GM19351 (cell line): Measurements from ENCODE around the gene CRK.
"Not testable (repeated sequence)": the region's sequence is repeated elsewhere in the genome, so short reads cannot be mapped to it uniquely, and the experiment has no call there.

Experiments
- ATAC-seq: cut with Tn5 transposase; IDR thresholded peaks from one replicate; pipeline ENCODE4 v1.9.1; 2021; ENCODE audit warnings: mild to moderate bottlenecking, moderate library complexity; ENCODE audit not compliant: unreplicated experiment

The CRK gene

GRCh38 chr17:1431631-1432104, 24.4 kb downstream of the CRK start:
- peak; percentile 40 for ATAC-seq

GRCh38 chr17:1423456-1424135, 32.4 kb downstream of the CRK start:
- ATAC-seq = no peak

DNA sequence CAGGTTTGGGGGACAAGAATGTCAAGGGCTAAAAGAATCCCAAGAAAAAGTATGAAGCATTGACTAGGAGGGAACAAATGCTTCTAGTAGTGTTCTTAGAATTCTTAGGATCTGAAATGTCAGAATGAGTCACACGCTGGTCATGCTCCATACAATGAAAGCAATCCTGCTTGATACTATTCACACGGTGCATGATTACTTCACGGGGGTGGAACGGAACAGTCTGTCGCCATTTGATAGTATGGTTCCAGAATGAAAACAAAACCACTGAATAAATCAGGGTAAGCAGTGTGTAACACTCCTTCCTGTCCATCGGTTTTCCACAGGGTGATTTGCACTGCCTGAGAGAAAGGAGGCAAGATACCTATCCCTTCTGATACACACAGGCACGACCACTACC, 33.1 kb downstream of the CRK start:
- no peak for ATAC-seq

DNA sequence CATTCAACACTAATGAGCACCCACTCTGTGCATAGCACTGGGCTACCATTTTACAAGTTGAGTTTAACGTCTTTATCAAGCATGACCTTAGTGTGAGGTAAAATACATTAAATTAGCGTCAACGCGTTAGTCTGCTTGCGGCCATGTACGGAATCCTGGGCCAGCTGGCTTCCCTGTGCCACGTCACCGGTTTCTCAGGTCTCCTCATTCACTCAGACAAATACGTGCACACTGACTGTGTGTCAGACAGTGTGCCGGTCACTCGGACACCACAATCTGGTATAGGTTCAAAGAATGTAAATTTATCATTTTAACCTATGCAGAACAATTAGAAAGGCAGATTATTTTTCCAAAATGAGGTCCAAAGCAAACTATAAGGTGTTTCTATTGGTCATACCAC, 34.6 kb downstream of the CRK start:
- no peak for ATAC-seq

DNA sequence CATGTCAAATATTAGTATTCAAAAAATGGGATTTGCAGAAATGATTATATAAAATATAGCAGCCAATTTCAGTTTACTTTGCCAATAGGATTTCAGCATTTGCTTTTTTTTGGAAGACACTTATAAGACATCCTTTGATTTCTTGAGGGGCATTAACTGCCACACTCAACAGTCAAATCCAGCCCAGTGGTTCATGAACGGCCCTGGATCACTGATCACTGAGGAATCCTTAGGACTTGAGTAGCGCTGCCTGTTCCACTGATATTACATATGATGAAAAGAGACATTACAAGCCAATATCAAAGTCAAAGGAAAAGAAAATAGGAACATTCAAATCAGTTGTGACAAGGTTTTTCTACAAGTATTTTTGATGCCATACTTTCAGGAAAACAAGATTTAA, 35.1 kb downstream of the CRK start:
- no peak for ATAC-seq

DNA sequence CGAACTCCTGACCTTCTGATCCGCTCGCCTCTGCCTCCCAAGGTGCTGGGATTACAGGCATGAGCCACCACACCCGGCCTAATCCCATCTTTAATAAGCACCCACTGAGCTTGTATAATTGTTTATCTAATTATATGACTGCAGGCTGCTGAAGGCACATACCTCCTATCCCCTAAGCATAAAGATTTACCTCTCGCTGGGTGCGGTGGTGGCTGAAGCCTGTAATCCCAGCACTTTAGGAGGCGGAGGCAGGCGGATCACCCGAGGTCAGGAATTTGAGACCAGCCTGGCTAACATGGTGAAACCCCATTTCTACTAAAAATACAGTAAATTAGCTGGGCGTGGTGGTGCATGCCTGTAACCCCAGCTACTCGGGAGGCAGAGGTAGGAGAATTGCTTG, 35.9 kb downstream of the CRK start:
- no peak for ATAC-seq

DNA sequence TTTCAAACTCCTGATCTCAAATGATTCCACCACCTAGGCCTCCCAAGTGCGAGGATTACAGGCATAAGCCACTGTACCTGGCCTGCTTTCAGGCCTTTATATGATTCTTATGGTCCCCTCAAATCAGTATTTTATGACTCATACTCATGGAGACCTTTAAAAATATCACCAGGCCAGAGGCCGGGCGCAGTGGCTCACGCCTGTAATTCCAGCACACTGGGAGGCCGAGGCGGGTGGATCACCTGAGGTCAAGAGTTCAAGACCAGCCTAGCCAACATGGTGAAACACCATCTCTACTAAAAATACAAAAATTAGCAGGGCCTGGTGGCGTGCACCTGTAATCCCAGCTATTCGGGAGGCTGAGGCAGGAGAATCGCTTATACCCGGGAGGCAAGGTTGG, 37.6 kb downstream of the CRK start:
- not testable (repeated sequence) for ATAC-seq

DNA sequence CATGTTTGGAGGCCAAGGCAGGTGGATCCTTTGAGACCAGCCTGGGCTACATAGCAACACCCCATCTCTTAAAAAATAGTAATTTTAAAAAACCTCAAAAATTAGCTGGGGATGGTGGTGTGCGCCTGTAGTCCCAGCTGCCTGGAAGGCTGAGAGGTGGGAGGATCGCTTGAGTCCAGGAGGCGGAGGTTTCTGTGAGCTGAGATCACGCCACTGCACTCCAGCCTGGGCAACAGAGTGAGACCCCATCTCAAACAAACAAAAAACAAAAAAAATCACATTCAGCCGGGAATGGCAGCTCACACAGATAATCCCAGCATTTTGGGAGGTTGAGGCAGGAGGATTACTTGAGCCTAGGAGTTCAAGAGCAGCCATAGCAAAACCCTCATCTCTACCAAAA, 39.6 kb downstream of the CRK start:
- ATAC-seq = no peak

DNA sequence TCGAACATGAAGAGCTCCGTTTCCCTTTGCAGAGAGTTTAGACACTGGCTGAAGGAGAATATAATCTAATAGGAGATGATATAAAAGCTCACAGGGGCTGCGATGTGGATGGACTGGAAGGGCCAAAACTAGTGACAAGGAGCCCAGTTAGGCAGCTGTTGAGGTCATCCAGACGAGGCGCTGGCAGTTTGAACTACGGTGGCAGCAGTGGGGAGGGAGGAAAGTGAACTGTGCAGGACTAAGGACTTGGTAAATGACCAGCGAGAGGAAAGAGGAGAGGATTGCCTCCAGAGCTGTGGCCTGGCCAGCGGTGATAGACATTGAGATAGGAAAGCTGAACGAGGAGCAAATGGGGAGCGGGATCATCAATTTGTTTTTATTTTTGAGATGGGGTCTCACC, 41.4 kb downstream of the CRK start:
- ATAC-seq = no peak

DNA sequence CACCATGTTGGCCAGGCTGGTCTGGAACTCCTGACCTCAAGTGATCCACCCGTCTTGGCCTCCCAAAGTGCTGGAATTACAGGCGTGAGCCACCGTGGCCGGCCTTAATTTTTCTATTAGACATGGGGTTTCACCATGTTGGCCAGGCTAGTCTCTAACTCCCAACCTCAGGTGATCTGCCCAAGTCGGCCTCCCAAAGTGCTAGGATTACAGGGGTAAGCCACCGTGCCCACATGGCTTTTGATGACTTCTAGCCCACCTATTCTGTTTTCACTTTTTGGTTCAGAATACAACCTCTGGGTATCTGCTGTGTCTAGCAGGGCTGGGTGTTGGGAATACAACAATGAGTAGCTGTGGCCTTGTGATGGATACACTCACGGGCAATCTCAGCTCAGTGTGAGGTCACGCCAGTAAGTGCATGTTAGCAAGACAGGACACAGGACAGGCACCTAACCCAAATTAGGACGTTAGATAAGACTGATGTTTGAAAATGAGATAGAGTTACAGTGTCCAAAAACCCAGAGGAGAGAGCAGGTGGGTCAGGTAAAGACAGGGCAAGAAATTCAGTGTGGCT, 41.9 kb downstream of the CRK start:
- no peak for ATAC-seq

GRCh38 chr17:1413281-1413791, 42.7 kb downstream of the CRK start:
- no peak for ATAC-seq

- no peak for ATAC-seq
Measured at GRCh38 chr17:1412185-1413110, 43.6 kb downstream of the CRK start.

DNA sequence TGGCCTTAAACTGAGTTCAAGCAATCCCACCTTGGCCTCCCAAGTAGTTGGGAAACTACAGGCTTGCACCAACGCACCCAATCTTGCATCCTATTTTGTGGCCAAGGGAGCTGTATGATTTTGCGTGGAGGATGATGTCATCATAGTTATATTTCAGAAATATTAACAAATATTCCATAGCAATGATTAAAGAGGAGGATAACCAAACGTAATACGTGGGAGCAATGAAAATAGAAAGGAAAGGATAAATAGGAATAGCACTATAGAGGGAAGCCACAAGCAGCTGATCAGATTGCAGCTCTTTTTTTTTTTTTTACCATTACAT, 53.8 kb downstream of the CRK start:
- no peak for ATAC-seq

DNA sequence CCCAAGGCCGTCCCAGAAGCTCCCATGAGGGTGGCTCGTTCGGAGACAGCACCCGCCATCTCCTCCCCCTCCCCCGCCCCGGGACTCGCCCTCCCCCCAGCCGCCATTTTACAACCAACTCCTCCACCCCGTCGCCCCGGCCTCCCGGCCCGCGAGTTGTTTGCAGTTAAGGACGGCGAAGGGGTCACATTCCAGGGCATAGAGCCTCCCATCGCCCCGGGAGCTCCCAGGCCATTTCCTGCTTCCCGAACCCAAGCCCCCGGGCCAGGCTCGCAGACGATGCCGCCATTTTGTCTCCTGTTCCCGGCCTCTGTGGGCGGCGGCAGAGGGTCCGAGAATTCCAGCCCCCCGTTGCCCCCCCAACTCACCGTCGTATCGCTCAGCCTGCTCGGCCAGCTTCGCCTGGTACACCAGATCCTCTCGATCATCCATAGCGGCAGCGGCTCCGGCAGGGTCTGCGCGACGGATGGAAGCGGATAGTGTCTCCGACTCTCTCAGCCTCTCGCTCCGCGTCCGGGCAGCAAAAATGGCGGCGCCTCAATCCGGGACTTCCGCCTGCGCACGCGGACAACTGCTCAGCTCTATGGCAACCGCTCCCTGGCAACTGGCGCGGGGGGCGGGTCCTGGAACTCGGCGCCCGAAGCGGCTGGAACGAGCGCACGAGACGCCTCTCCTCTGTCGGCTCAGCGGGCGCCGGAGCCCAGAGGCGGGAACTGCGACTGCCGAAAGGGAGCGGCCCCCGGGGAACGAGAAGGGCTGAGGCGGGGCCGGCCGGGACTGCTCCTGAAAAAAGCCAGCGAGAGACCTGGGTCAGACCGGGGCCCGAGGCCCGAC, 56.1 kb downstream of the CRK start, which contains the start of gene YWHAE:
Gene YWHAE (minus strand): TSS at position 544 of the 834 bp plus-strand sequence. CDS start 112 bp downstream, at position 432.
- peak; percentile 90 for ATAC-seq

DNA sequence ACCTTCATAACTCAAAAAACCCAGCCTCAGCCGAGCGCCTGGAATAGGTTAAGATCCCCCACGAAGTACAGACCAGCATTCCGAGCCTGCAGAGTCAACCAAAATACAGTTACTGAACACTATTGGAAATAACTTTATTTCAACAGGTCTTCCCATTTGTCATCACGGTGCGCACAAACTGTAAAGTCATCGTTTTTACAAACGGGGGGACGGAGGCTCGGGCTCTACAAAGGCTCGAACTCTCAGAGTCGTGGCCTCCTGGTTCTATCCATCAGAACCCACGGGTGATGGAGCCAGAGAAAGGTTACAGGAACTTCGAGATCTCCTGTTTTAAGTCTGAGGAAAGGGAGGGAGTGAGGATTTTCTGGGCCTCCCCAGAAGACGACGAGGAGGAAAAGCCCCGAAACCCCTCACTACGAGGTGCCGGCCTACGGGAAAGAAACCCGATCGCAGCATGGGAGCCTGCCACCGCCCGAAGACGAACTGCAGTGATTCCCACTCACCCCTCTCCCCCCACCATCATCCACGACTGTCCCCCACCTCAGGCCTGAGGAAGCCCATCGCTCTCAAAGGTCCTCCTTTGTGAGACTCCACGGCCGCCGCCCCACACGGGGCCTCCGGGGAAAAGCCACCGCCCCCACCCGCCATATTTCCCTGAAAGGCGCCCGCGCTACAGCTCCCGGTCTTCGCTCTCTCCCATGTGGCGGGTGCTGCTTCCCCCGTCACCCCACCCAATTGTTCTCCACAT, 56.9 kb downstream of the CRK start:
- ATAC-seq = no peak

GRCh38 chr17:1398028-1398427, 58.0 kb downstream of the CRK start:
- no peak for ATAC-seq

GRCh38 chr17:1395876-1396665, 60.0 kb downstream of the CRK start:
- not testable (repeated sequence) for ATAC-seq

DNA sequence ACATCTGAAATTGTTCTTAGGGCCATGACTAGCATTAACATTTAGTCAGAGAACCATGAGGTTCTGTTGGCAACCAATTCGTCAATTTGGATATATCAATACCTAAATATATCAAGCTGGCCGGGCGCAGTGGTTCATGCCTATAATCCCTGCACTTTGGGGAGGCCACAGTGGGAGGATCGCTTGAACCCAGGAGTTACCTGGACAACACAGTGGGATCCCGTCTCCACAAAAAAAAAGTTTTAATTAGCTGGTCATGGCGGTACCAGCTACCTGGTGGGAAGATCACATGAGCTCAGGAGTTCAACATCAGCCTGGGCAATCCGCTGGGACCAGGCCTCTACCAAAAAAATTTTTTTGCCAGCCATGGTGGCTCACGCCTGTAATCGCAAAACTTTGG, 64.5 kb downstream of the CRK start:
- ATAC-seq = no peak
